ENCODE results near the gene GUCY1A2.
"Not testable (repeated sequence)": the region's sequence is repeated elsewhere in the genome, so short reads cannot be mapped to it uniquely, and the experiment has no call there.

GUCY1A2 gene

DNA sequence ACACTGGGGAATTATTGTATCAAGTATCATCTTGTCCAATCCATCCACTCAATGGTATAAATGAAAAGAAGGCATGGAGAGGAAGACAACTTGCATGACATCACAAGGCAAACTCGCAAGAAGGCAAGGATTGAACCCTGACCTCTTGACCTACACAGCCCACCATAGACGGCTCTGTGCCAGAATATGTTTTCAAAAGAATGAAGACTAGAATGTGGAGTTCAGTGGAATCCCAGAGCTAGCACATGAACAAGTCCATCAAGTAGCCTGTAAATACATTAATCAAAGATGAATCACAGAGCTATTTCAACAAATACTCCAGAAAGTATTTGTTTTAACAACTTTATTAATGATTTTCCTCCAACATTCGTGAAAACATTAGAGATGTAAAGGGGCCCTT, 189.7 kb downstream of the GUCY1A2 start:
- DNase-seq, result no peak

GRCh38 chr11:106827687-106828086, 190.6 kb downstream of the GUCY1A2 start:
- DNase-seq, result no peak

GRCh38 chr11:106826558-106826957, 191.7 kb downstream of the GUCY1A2 start:
- DNase-seq, result not testable (repeated sequence)

GRCh38 chr11:106821826-106822225, 196.4 kb downstream of the GUCY1A2 start:
- no peak for DNase-seq

DNA sequence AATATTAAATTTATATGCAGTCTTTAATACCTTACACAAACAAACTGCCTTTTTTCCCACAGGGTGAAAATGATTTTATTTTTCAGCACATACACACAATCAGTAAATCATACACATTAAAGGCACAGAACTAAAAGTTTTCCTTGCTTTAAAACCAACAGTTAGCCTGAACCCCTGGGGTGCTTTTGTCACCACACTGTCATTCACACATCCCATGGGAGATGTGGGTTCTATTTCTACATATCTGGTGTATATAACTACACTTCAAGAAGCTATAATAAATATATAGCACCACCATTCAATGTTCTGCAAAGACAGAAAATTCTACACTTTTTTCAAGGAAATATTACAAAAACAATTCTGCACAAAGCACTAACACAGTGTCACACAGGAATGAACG, 197.0 kb downstream of the GUCY1A2 start:
- DNase-seq, result no peak

GRCh38 chr11:106818443-106818842, 199.8 kb downstream of the GUCY1A2 start:
- DNase-seq, result no peak

- DNase-seq, result no peak
These were observed 203.1 kb downstream of the GUCY1A2 start for GRCh38 chr11:106815209-106815608.

- no peak for DNase-seq
These were observed 204.5 kb downstream of the GUCY1A2 start for GRCh38 chr11:106813806-106814205.

GRCh38 chr11:106794058-106794457, 224.2 kb downstream of the GUCY1A2 start:
- no peak for DNase-seq

DNA sequence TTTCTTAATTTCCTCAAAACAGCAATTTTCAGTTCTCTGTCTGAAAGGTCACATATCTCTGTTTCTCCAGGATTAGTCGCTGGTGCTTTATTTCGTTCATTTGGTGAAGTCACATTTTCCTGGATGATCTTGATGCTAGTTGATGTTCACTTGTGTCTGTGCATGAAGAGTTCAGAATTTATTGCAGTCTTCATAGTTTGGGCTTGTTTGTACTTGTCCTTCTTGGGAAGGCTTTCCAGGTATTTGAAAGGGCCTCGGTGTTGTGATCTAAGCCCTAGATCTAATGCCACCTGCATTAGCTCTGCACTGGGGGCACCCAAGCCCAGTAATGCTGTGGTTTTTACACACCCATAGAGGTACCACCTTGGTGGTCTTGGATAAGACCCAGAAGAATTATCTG, 228.9 kb downstream of the GUCY1A2 start:
- no peak for DNase-seq

DNA sequence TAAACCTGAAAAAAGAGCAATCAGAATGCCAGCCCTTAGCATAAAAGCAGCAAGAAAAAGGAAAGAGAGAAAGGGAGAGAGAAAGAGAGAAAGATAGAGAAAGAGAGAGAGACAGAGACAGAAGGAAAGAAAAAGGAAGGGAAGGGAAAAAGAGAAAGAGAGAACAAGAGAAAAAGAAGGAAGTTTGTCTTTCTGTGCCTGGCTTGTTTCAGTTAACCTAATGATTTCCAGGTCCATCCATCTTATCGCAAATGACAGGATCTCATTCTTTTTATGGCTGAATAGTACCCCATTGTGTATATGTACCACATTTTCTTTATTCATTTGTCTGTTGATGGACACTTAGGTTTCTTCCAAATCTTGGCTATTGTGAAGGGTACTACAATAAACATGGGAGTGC, 230.8 kb downstream of the GUCY1A2 start:
- DNase-seq, result no peak

DNA sequence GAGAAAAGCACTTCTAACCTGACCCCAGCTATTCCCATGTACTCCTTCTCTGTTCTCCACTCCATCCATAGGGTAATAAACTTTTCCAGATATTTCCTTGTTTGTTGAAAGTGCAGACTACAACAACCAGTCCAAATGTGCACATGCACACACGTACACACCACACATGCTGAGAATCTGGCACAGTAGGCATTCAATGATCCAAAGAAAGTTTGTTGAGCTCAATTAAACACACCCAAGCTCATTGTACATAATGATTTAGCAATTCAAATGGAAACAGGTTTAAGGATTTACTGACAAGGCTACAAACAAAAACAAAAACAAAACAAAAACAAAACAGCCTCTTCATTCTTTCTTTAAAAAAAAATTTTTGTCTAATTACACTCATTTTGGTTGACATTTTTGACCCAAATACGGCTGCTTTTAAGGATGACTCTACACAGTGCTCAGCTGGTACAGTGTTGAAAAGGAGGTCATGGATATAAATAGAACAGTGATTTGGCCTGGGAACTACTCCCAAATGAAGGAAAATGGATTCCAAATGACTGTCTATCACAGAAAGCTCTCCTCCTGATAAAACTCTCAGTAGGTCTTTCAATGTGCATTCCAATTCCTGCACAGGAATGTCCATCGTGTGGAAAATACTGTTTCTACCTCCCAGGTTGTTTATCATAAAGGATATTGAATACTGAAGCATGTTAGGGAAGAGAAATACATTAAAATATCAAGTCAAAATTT, 232.2 kb downstream of the GUCY1A2 start:
- no peak for DNase-seq

GRCh38 chr11:106777302-106777701, 241.0 kb downstream of the GUCY1A2 start:
- not testable (repeated sequence) for DNase-seq

GRCh38 chr11:106770489-106771085, 247.7 kb downstream of the GUCY1A2 start:
- no peak for DNase-seq

- no peak for DNase-seq
These were observed 252.6 kb downstream of the GUCY1A2 start for GRCh38 chr11:106765469-106766258.

DNA sequence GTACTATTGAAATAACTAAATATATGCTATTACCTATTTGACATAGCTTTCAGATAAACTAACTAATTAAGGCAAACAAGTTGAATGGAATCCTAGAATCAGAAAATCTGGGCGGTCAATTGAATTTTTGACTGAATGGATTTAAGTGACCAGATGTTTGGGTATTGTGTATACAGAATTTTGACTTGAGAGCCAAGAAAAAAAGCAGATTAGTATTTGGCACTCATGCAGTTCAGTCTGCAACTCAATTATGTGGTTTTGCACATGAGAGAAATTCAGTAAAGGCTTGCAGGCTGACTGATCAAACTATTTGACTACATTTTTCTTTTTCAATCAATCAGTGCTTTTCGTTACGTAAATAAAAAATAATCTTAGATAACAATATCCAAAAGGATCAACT, 254.8 kb downstream of the GUCY1A2 start:
- DNase-seq, result peak in 1 of 2 experiments; percentile 16

GRCh38 chr11:106761745-106762144, 256.5 kb downstream of the GUCY1A2 start:
- DNase-seq, result no peak

DNA sequence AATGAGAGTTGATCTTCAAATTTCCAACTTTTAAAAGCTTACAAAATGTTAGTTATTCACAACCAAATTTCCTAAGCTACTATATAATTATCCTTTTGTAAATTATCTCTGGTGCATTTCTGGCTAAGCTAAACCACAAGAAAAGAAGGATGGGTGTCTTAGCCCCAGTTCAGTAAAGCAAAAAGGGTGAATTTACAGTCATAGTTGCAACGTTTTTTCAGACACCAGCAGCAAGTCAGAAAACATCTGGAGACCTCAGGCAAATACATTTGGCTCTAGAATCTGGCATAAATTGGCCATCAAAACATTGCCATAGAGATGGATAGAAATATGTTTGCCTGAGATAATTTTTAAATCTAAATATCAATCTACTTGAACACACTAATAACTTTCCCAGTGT, 257.0 kb downstream of the GUCY1A2 start:
- DNase-seq, result no peak

- no peak for DNase-seq
These were observed 270.2 kb downstream of the GUCY1A2 start for GRCh38 chr11:106748059-106748458.

GRCh38 chr11:106745941-106746340, 272.3 kb downstream of the GUCY1A2 start:
- no peak for DNase-seq

- no peak for DNase-seq
These were observed 284.6 kb downstream of the GUCY1A2 start for GRCh38 chr11:106733635-106734034.

DNA sequence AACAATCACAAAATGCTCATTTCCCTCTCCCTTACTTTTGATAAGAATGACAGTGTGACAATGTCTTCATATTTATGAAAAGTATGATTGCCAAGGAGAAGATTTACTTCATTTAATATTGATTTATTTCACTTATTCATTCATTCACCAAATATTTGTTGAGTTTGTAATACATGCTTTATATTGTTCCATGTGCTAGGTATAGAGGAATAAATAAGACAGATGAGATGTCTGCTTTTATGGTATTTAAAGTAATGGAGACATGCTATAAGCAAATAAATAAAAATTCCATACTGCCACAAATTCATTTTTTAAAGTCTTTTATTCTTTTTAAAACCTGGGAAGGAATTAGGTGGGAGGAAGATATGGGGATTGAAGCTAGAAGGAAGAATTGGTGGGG, 289.4 kb downstream of the GUCY1A2 start:
- DNase-seq, result no peak

GRCh38 chr11:106728379-106728778, 289.9 kb downstream of the GUCY1A2 start:
- DNase-seq, result no peak

DNA sequence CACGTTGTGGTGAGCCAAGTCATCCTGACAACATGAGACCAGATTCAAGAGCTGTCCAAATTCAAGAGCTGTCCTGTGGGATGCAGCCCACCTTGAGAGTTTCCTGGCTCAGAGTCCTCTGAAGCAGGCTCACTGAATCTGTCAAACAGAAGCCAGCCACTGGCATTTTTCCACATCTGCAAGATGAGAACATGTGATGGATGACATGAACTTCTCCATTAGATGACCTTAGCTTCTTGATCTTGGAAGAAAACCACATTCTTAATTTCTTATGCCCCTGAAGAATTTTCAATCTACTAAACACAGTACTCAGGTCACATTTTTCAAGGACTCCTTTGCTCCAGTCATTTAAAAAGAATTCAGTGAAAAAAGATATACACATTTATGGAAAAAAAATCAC, 291.0 kb downstream of the GUCY1A2 start:
- no peak for DNase-seq

All from NCI-H2081 (cell line).